Measurements from ENCODE around the gene ZNF415.
"Not testable (repeated sequence)": the region's sequence is repeated elsewhere in the genome, so short reads cannot be mapped to it uniquely, and the experiment has no call there.

Gene ZNF415

GRCh38 chr19:53130506-53130905 lies 2.2 kb downstream of the ZNF415 start:
- H3K27ac ChIP-seq (ENCODE audit: extremely low read depth, low read depth, low read length): no peak overlapping the region
- H3K4me3 ChIP-seq (ENCODE audit: low read depth, low read length): no peak overlapping the region
- no peaks in the 10 kb centered on the region for H3K4me1 ChIP-seq (ENCODE audit: control insufficient read depth, insufficient read depth, low read length)
- H3K9me3 ChIP-seq (ENCODE audit: control insufficient read depth, insufficient read depth, low read depth, low read length): no peaks in the 10 kb centered on the region; the same call in 1 of the 2 replicates
- ChIA-PET CTCF (no interaction called here), POLR2A (no interaction called here)
- TF ChIP-seq ZNF26 (tag by site-specific recombination; IDR thresholded peaks at IDR 0.05) (no peak), ZNF292 (tag by site-specific recombination; IDR thresholded peaks at IDR 0.05; ENCODE audit: borderline replicate concordance, low read depth) (no peak)
- H3K36me3 ChIP-seq (ENCODE audit: control insufficient read depth in 2 of 2, insufficient read depth in 1 of 2, low read length in 2 of 2): no peaks in the 10 kb centered on the region

GRCh38 chr19:53126733-53127526 lies 5.8 kb downstream of the ZNF415 start:
- CTCF ChIA-PET: not testable (repeated sequence)

GRCh38 chr19:53123400-53123799 lies 9.3 kb downstream of the ZNF415 start:
- ChIA-PET CTCF (no interaction called here), POLR2A (no interaction called here)
- TF ChIP-seq MEIS1 (CRISPR knock-in tag; IDR thresholded peaks at IDR 0.05; ENCODE audit: borderline replicate concordance): no peak
- TF ChIP-seq ZBTB20 (tag by site-specific recombination; IDR thresholded peaks at IDR 0.05): no peak
- TF ChIP-seq SCRT1 (tag by site-specific recombination; IDR thresholded peaks at IDR 0.05; ENCODE audit: borderline replicate concordance): no peak
- no peak for TF ChIP-seq ZNF830 (tag by site-specific recombination; IDR thresholded peaks at IDR 0.05; ENCODE audit: low read depth)
- no peak for TF ChIP-seq SETDB1 (IDR thresholded peaks at IDR 0.05; ENCODE audit: insufficient read length, low read length)
- TF ChIP-seq TCF7L2 (IDR thresholded peaks at IDR 0.05; ENCODE audit: borderline replicate concordance, low read depth, low read length): no peak
- TF ChIP-seq ZNF843 (tag by site-specific recombination; IDR thresholded peaks at IDR 0.05): no peak
- no peak for TF ChIP-seq MZF1 (tag by site-specific recombination; IDR thresholded peaks at IDR 0.05; ENCODE audit: borderline replicate concordance)
- no peak for TF ChIP-seq ZNF202 (tag by site-specific recombination; IDR thresholded peaks at IDR 0.05; ENCODE audit: borderline replicate concordance)
- TF ChIP-seq ZNF335 (tag by site-specific recombination; conservative IDR thresholded peaks at IDR 0.05): no peak
- TF ChIP-seq SP7 (tag by site-specific recombination; IDR thresholded peaks at IDR 0.05): no peak
- no peak for TF ChIP-seq ZNF248 (tag by site-specific recombination; IDR thresholded peaks at IDR 0.05)
- no peak for TF ChIP-seq ZNF112 (tag by site-specific recombination; IDR thresholded peaks at IDR 0.05)
- no peak for TF ChIP-seq ZNF280C (tag by site-specific recombination; IDR thresholded peaks at IDR 0.05)
- H3K4me1 ChIP-seq (ENCODE audit: control insufficient read depth, insufficient read depth, low read length): no peaks in the 10 kb centered on the region
- H3K27ac ChIP-seq (ENCODE audit: extremely low read depth, low read depth, low read length): no peak overlapping the region
- H3K36me3 ChIP-seq (ENCODE audit: control insufficient read depth in 2 of 2, insufficient read depth in 1 of 2, low read length in 2 of 2): no peaks in the 10 kb centered on the region
- H3K9me3 ChIP-seq (ENCODE audit: control insufficient read depth, insufficient read depth, low read depth, low read length): no peaks in the 10 kb centered on the region
- H3K4me3 ChIP-seq (ENCODE audit: low read depth, low read length): no peak overlapping the region

More at GRCh38 chr19:53126733-53127526, 5.8 kb downstream of the ZNF415 start:
- H3K36me3 ChIP-seq (ENCODE audit: control insufficient read depth in 2 of 2, insufficient read depth in 1 of 2, low read length in 2 of 2); POLR2A ChIA-PET; H3K4me1 ChIP-seq (ENCODE audit: control insufficient read depth, insufficient read depth, low read length); H3K9me3 ChIP-seq (ENCODE audit: control insufficient read depth, insufficient read depth, low read depth, low read length); H3K4me3 ChIP-seq (ENCODE audit: low read depth, low read length); H3K27ac ChIP-seq (ENCODE audit: extremely low read depth, low read depth, low read length): not testable (repeated sequence)

Data from HEK293 (cell line).